Activated CD8-positive, alpha-beta memory T cell treated with anti-CD3 and anti-CD28 coated beads, Interleukin-2, amount 50 U/mL, for 4 hours (primary cell): ENCODE measurements around the gene RUVBL1.
A peak's percentile ranks its signal among the peaks of the same experiment; 100 is the strongest.

ENCODE experiments used
- DNase-seq: peaks from one replicate; pipeline ENCODE4 v3.0.0-alpha.2; 2020

The RUVBL1 gene

GRCh38 chr3:128081226-128081625 lies 42.4 kb downstream of the RUVBL1 start:
- no peak for DNase-seq

GRCh38 chr3:128080323-128081080 lies 43.1 kb downstream of the RUVBL1 start:
- DNase-seq: no peak

- DNase-seq: no peak
Observed at GRCh38 chr3:128079823-128080222, 43.8 kb downstream of the RUVBL1 start.

- DNase-seq: no peak
Observed at GRCh38 chr3:128078875-128079274, 44.7 kb downstream of the RUVBL1 start.

GRCh38 chr3:128078322-128078721 lies 45.3 kb downstream of the RUVBL1 start:
- no peak for DNase-seq

- DNase-seq: no peak
Observed at GRCh38 chr3:128077665-128078064, 45.9 kb downstream of the RUVBL1 start.

- DNase-seq: no peak
Observed at GRCh38 chr3:128077202-128077624, 46.4 kb downstream of the RUVBL1 start.

GRCh38 chr3:128076483-128077201 lies 47.0 kb downstream of the RUVBL1 start:
- DNase-seq: peak; percentile 41

- DNase-seq: peak; percentile 87
Observed at GRCh38 chr3:128075522-128076482, 47.8 kb downstream of the RUVBL1 start.

GRCh38 chr3:128074851-128075521 lies 48.6 kb downstream of the RUVBL1 start:
- DNase-seq: no peak

- DNase-seq: no peak
Observed at GRCh38 chr3:128073807-128074206, 49.8 kb downstream of the RUVBL1 start.

- no peak for DNase-seq
Observed at GRCh38 chr3:128073185-128073725, 50.4 kb downstream of the RUVBL1 start.

- DNase-seq: no peak
Observed at GRCh38 chr3:128072454-128073184, 51.0 kb downstream of the RUVBL1 start.

GRCh38 chr3:128071771-128072453 lies 51.7 kb downstream of the RUVBL1 start:
- no peak for DNase-seq

- no peak for DNase-seq
Observed at GRCh38 chr3:128070898-128071591, 52.6 kb downstream of the RUVBL1 start.

GRCh38 chr3:128069271-128069670 lies 54.3 kb downstream of the RUVBL1 start:
- no peak for DNase-seq

GRCh38 chr3:128068156-128068620 lies 55.4 kb downstream of the RUVBL1 start:
- no peak for DNase-seq

- no peak for DNase-seq
Observed at GRCh38 chr3:128067489-128067888, 56.1 kb downstream of the RUVBL1 start.

- DNase-seq: no peak
Observed at GRCh38 chr3:128066676-128067075, 56.9 kb downstream of the RUVBL1 start.

- no peak for DNase-seq
Observed at GRCh38 chr3:128066114-128066513, 57.5 kb downstream of the RUVBL1 start.
